Upper lobe of right lung (tissue), 1 donor: ENCODE results near the gene CNIH3. TPM values are rescaled to one million over a fixed set of nuclear protein-coding genes. Genes with fewer than 3 reads are reported as not detected.

Experiments
- ATAC-seq: fragments of 200-7000 bp; cut with Tn5 transposase; one replicate; pipeline ENCODE4 v1.9.1; 2020; ENCODE audit warnings: mild to moderate bottlenecking, moderate library complexity
- DNase-seq: peaks from one replicate; pipeline ENCODE4 v3.0.0-alpha.2; 2020
- H3K27ac ChIP-seq: fragments of 200-600 bp; one replicate; pipeline ENCODE4 v1.8.0; 2022
- H3K27me3 ChIP-seq: fragments of 200-600 bp; one replicate; pipeline ENCODE4 v1.8.0; 2022; ENCODE audit warnings: mild to moderate bottlenecking
- H3K36me3 ChIP-seq: fragments of 200-600 bp; one replicate; pipeline ENCODE4 v1.8.0; 2022
- H3K4me1 ChIP-seq: fragments of 200-600 bp; one replicate; pipeline ENCODE4 v1.8.0; 2022
- H3K4me3 ChIP-seq: fragments of 200-600 bp; one replicate; pipeline ENCODE4 v1.8.0; 2022; ENCODE audit warnings: mild to moderate bottlenecking
- H3K9me3 ChIP-seq: fragments of 200-600 bp; one replicate; pipeline ENCODE4 v1.8.0; 2022
- intact Hi-C: fragments of 100-400 bp; cut with DNase I; formaldehyde crosslinking; loops from one replicate; pipeline ENCODE4 v1.11.0; 2022
- total RNA-seq: library from RNA; stranded (reverse); fragmentation: NEBNext Ultra II Directional; extraction: Animal tissue kit (Norgen Biotek cat#: 25700); gene quantifications from one replicate; pipeline ENCODE4 v1.2.1, GENCODE V29; 2021
- TF ChIP-seq, protein P1 (sequence below): fragments of 200-600 bp; IDR thresholded peaks from one replicate; pipeline ENCODE4 v1.8.0; 2022; ENCODE audit warnings: antibody characterized with exemption
- donor health status: DM: no; HTN: yes; CAD: no; lungs with severe emphysema.

CNIH3 gene
- total RNA-seq, 1 donor from 2014 or later: 4.8 TPM

DNA sequence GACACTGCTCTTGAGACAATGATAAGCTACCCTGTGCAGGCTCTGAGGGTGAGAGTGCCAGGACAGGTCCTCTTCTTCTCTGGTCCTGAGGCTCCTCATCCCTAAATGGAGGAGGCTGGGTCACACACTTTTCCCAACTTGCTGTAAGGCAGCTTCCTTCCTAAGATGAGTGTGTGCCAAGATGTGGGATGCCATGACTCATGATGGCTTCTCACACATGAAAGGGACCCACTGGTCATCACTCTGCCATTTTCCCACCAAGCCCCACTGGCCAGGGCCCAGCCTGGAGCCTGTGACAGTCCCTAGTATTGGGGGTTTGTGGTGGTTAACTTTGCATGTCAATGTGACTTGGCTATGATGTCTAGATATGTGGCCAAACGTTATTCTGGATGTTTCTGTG, 54.4 kb downstream of the CNIH3 start:
- H3K27me3 ChIP-seq: no peaks in the 10 kb centered on the region
- ATAC-seq: no peak
- TF ChIP-seq, protein P1, sequence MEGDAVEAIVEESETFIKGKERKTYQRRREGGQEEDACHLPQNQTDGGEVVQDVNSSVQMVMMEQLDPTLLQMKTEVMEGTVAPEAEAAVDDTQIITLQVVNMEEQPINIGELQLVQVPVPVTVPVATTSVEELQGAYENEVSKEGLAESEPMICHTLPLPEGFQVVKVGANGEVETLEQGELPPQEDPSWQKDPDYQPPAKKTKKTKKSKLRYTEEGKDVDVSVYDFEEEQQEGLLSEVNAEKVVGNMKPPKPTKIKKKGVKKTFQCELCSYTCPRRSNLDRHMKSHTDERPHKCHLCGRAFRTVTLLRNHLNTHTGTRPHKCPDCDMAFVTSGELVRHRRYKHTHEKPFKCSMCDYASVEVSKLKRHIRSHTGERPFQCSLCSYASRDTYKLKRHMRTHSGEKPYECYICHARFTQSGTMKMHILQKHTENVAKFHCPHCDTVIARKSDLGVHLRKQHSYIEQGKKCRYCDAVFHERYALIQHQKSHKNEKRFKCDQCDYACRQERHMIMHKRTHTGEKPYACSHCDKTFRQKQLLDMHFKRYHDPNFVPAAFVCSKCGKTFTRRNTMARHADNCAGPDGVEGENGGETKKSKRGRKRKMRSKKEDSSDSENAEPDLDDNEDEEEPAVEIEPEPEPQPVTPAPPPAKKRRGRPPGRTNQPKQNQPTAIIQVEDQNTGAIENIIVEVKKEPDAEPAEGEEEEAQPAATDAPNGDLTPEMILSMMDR: no peak

DNA sequence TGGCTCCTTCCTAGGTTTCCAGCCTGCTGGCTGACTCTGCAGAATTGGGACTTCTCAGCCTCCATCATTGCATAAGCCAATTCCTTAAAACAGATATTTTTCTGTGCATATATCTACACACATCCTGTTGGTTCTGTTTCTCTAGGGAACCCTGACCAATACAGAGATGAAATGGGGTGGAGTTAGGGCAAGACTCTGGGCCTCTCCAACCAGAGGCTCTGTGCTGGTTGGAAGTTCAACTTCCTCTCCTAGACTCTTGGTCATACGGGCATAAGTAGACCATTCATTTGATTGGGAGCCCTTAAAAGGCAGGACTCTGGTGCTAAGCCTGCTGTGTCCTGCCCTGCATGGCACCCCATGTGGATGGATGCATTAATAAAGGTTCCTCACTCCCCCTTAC, 55.0 kb downstream of the CNIH3 start:
- Histone ChIP-seq H3K4me3 (no peak overlapping the region), H3K27ac (no peak overlapping the region), H3K36me3 (no peaks in the 10 kb centered on the region), H3K9me3 (no peaks in the 10 kb centered on the region), H3K27me3 (no peaks in the 10 kb centered on the region), H3K4me1 (no peaks in the 10 kb centered on the region)
- ATAC-seq (no peak), DNase-seq (no peak)
- intact Hi-C loops: no loop called here
- TF ChIP-seq, protein P1: no peak

More for the DNA sequence above, 54.4 kb downstream of the CNIH3 start:
- Histone ChIP-seq H3K36me3 (no peaks in the 10 kb centered on the region), H3K27ac (no peak overlapping the region), H3K9me3 (no peaks in the 10 kb centered on the region), H3K4me1 (no peaks in the 10 kb centered on the region), H3K4me3 (no peak overlapping the region)
- DNase-seq: no peak
- intact Hi-C loops: no loop called here

DNA sequence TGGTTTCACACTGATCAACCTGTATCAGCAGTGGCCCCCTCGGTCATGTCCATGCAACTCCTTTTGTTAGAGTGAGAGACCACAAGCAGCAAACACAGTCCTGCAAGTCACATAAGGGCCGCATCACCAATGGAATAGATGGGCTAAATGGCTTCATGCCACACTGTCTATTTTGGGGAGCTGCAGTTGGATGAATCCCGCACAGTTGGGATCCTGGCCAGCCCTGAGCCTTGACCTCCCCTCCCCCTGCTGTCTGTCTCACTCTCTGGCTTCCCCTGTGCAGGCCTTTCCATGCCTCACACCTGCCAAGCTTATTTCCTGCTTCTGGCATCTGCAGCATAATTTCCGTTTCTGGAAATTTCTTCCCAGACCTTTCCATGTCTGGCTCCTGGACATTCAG, 57.0 kb downstream of the CNIH3 start:
- Histone ChIP-seq H3K9me3 (no peaks in the 10 kb centered on the region), H3K4me3 (no peak overlapping the region), H3K4me1 (no peaks in the 10 kb centered on the region), H3K27ac (no peak overlapping the region), H3K27me3 (no peaks in the 10 kb centered on the region), H3K36me3 (no peaks in the 10 kb centered on the region)
- TF ChIP-seq, protein P1: no peak
- no peak for ATAC-seq
- DNase-seq: no peak
- intact Hi-C loops: no loop called here

DNA sequence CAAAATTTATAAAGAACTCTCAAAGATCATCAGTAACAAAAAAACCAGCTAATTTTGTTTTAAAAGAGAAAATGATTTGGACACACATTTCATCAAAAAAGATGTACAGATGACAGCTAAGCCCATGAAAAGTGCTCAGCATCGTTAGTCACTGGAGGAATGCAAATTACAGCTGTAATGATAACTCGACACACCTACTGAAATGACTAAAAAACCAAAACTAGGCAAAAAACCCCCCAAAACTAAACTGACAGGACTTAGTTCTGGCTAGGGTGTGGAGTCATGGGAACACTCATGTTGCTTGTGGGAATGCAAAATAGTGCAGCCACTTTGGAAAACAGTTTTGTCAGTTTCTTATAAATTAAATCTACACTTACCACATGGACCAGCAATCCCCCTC, 59.5 kb downstream of the CNIH3 start:
- TF ChIP-seq, protein P1: no peak
- no peaks in the 10 kb centered on the region for H3K9me3 ChIP-seq
- ATAC-seq (no peak), DNase-seq (no peak)
- H3K27me3 ChIP-seq: no peaks in the 10 kb centered on the region
- no peak overlapping the region for H3K27ac ChIP-seq
- intact Hi-C loops: no loop called here
- H3K4me1 ChIP-seq: no peaks in the 10 kb centered on the region
- no peak overlapping the region for H3K4me3 ChIP-seq
- H3K36me3 ChIP-seq: no peaks in the 10 kb centered on the region

DNA sequence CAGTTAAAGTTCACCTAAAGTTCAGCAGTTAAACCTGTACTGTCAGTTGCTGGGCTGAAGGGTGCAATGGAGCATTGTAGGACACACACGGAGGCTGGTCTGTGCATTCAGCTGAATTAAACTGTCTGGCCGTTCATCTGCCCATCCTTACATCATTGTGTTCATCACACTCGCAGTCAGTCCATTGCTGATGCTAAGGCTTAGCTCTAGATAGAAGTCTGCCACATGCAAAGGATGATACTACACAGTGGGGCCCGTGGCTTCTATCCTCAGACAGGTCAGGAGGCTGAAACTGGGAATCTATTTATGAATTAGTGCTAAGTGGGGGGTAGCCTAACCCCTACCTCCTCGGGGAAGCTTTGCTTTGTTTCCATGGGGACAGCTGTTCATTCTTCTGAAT, 60.4 kb downstream of the CNIH3 start:
- Histone ChIP-seq H3K4me1 (no peaks in the 10 kb centered on the region), H3K9me3 (no peaks in the 10 kb centered on the region), H3K4me3 (no peak overlapping the region), H3K36me3 (no peaks in the 10 kb centered on the region), H3K27me3 (no peaks in the 10 kb centered on the region), H3K27ac (no peak overlapping the region)
- ATAC-seq: no peak
- DNase-seq: no peak
- intact Hi-C loops: no loop called here
- TF ChIP-seq, protein P1: no peak

DNA sequence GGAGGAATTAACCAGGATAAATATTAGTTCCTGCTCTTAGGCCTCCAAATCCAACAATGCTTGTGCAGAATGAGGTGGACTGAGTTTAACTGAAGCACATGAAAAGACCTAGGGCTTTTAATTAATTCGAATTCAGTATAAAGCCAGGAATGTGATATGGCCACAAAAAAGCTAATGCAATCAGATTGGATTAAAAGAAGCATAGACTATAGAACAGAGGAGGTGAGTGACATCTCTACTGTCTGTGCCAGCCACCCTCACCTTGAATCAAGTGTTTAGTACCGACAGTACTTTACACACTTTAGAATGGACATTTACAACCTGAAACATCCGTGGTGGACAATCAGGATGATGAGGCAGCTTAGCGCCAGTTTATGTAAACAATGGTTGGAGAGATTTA, 62.1 kb downstream of the CNIH3 start:
- TF ChIP-seq, protein P1: no peak
- H3K4me1 ChIP-seq: no peaks in the 10 kb centered on the region
- no peaks in the 10 kb centered on the region for H3K9me3 ChIP-seq
- no peak overlapping the region for H3K4me3 ChIP-seq
- no peaks in the 10 kb centered on the region for H3K27me3 ChIP-seq
- DNase-seq: no peak
- no peaks in the 10 kb centered on the region for H3K36me3 ChIP-seq
- ATAC-seq: no peak
- intact Hi-C loops: no loop called here
- H3K27ac ChIP-seq: no peak overlapping the region
